PFSK-1 (cell line): ENCODE measurements around the gene STRADB.

Experiments
- FOXP2 ChIP-seq: optimal IDR thresholded peaks from 2 replicates; pipeline ENCODE3; 2011; ENCODE audit warnings: borderline replicate concordance, control low read depth, inconsistent platforms; ENCODE audit not compliant: insufficient read depth; ENCODE audit errors: extremely low read length, extremely low read depth
- POLR2AphosphoS5 ChIP-seq: IDR thresholded peaks from 2 replicates; pipeline ENCODE4 v1.6.1; 2012; ENCODE audit warnings: low read depth, mild to moderate bottlenecking, control low read depth, low read length, moderate library complexity
- REST ChIP-seq, 2 experiments: IDR thresholded peaks; 2 replicates each; pipeline versions ENCODE4 v1.6.1 to v1.8.0; 2011 to 2012; ENCODE audit warnings: low read depth in 2 of 2, low read length in 2 of 2, control low read depth in 1 of 2, inconsistent platforms in 1 of 2, mild to moderate bottlenecking in 1 of 2, moderate library complexity in 1 of 2; ENCODE audit not compliant: insufficient read depth in 1 of 2
- SIN3A ChIP-seq: IDR thresholded peaks from 2 replicates; pipeline ENCODE4 v1.6.1; 2012; ENCODE audit warnings: mild to moderate bottlenecking, low read length, moderate library complexity, borderline replicate concordance; ENCODE audit not compliant: insufficient read depth
- TAF1 ChIP-seq: IDR thresholded peaks from 2 replicates; pipeline ENCODE4 v1.6.1; 2012; ENCODE audit warnings: low read length, control low read depth, borderline replicate concordance; ENCODE audit not compliant: insufficient read depth

- TF ChIP-seq POLR2AphosphoS5: no peak
- TF ChIP-seq SIN3A: 0 out of 2 replicates have a peak, but pooled peaks have one; percentile 38
- no peak for TF ChIP-seq REST (IDR thresholded peaks at IDR 0.05; ENCODE audit: insufficient read depth in 1 of 2, low read depth in 2 of 2, low read length in 2 of 2)
- no peak for TF ChIP-seq TAF1
- no peak for TF ChIP-seq FOXP2
Measured at GRCh38 chr2:201432038-201432620, 19.4 kb upstream of the STRADB start.
